Stimulated activated naive CD8-positive, alpha-beta T cell treated with anti-CD3 and anti-CD28 coated beads, Interleukin-15, Interleukin-2, amounts not matched to agents 100 U/mL and 50 U/mL, for 24 hours (primary cell): Measurements from ENCODE around the gene COL18A1.

ENCODE experiments used
- ATAC-seq: fragments of 150-1000 bp; cut with Tn5 transposase; one replicate; pipeline ENCODE4 v1.10.0; 2021
- DNase-seq: peaks from one replicate; pipeline ENCODE4 v3.0.0; 2021

Gene COL18A1

DNA sequence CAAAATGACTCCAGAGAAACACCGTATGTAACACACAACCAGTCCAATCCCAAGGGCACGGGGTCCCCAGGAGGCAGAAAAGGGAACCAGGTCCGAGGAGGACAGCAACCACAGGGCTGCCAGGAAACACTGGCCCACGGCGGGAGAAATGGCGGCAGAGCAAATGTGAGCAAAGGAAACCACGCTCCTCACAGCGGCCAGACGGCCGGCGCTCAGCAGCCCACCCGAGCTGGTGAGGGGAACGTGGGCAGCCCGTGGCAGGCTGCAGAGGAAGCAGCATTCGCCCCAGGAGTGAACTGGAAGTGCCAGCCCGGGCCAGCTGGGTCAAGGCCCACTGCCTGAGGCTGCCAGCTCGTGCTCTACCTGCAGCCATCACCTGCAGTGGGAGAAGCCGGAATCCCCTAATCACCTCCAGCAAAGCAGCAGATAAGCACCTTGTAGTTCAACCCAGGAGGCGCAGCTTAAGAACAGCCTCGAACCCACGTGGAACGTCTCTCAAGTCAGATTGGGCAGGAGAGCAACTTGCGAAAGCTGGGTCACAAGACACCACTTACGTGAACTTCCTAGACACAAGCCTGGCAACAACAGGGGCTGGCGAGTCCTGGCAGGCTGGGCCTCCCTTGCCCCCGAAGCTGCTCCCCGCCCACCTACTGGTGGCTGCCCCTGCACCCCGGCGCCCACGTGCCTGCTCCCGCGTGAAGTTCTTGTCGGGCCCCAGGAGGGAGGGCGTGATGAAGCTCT is 130.5 kb downstream of the COL18A1 start:
- DNase-seq (no peak), ATAC-seq (no peak)

DNA sequence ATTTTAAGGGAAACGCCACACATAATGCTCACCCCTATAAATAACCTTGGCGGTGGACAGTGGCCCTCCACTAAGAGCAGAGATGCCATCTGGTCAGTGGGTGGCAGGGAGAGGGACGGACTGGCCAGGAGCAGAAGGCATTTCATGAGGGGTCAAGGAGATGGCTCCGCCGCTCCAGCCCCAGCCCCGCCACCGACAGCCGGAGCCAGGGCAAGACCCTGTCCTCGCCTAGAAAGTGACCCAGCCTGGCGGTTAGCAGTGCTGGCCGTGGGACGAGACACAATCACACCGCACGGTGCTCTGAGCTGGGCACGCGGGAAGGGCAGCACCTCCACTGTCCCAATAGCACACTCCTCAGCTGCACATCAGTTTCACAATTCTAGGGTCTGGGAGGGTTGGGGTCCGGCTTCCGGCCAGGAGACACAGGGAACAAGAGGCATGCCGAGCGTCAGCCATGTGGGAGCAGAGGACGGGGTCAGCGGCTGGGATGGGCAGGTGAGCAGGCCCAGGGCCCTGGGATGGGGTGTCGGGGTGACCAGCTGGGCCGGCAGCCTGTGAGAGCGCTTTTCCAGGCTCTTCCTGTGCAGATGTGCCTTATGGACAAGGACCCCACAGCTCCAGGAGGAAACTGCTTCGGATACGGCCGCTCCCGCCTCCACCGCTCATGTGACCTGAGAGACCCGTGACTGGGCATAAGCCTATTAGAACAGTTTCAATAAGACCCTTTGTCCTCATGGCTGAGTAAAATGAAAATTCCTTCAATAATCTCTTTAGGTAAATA is 131.5 kb downstream of the COL18A1 start:
- no peak for ATAC-seq
- DNase-seq, result no peak

DNA sequence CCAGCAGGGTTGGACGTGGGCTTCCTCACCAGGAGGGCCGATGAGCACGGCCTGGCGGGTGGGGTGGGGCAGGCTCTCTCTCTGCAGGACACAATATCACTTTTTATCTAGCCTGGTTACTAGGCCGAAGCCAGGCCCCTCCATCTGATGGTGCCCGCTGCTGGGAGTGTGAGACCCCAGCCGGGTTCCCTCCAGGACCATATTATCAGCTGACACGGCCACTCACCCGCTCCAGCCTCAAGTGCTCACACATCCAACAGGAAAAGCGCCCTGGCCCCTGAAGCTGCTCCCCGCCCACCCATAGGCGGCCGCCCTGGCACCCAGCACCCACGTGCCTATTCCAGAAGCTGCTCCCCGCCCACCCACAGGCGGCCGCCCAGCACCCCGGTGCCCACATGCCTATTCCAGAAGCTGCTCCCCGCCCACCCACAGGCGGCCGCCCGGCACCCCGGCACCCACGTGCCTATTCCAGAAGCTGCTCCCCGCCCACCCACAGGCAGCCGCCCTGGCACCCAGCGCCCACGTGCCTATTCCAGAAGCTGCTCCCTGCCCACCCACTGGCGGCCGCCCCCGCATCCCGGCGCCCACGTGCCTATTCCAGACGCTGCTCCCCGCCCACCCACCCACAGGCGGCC is 132.3 kb downstream of the COL18A1 start:
- no peak for ATAC-seq
- no peak for DNase-seq

GRCh38 chr21:45537746-45538291 is 132.9 kb downstream of the COL18A1 start:
- ATAC-seq (no peak), DNase-seq (no peak)

GRCh38 chr21:45538381-45539045 is 133.5 kb downstream of the COL18A1 start:
- DNase-seq (no peak), ATAC-seq (no peak)

GRCh38 chr21:45539046-45539795 is 134.3 kb downstream of the COL18A1 start:
- ATAC-seq (no peak), DNase-seq (peak; percentile 2)

DNA sequence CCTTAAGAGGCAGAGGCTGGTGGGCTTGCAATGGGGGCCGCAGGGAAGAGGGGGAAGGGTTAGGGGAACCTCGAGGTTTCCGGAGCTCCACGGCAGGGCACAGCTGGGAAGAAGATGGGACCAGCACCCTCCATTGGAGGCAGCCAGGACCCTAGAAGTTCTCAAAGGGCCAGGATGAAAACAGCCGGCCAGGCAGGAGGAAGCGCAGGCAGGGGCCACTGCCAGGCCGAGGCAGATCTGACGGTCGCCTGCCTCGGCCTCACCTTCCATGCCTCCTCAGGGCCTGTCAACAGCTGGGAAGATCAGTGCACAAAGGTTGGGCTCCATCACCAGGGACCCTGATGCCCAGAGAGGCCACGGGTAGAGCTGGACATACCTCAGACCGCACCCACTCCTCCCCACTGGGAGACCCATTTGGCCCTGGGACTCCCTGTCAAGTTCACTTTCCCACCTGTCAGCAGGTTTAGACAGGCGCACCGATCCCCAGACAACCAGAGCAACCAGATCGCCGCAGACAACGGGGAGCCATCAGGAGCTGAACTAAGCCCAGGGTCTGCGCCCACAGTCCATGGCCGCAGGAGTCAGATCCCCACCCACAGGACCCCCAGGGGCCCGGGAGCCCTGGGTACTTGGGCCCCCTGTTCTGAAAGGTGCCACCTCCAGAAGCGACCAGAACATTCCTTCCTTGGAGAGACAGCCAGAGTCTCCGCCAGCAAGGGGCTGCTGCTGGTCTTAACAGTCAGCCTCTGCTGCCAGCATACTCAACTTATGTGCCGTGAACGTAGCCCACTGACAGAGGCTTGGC is 135.0 kb downstream of the COL18A1 start:
- ATAC-seq (no peak), DNase-seq (peak; percentile 3)

- no peak for ATAC-seq
- DNase-seq, result peak; percentile 5
These were observed 135.6 kb downstream of the COL18A1 start for GRCh38 chr21:45540601-45540970.

DNA sequence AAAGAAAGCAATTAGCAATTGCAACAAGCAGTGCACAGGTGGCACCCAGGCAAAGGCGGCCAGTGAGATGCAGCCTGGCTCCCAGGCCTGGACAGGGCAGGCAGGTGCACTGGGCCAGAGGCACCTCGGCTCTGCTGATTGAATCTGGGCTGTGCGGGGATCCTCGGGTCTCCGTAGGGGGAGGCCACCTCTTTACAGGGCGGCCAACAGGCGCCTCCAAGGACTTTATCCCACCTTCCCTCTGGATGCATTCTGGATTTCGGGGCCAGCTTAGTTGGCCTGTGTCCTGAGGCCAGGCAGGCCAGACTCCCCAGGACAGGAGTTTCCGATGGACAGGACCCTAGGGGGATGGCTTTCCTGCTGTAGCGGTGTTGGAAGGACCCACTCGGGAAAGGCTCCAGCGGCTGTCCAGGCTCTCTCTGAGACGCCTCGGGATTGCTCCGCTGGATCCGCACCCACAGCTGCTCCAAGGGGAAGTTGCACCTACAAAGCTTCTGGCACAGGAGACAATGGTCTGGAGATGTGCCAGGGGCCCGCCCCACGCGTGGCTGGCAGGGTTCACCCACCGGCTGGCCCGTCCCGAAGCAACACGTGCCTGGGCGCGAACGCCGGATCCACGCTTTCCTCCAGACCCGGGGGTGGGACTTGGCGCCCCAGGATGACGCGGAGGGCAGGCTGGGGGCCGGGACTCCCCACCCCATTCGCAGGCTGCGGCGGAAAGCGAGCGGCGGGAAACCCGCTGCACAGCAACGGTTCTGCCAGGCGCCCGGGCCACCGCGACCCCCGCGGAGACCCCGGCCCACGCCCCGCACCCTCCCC is 136.5 kb downstream of the COL18A1 start:
- peak; percentile 79 for ATAC-seq
- peak; percentile 88 for DNase-seq

DNA sequence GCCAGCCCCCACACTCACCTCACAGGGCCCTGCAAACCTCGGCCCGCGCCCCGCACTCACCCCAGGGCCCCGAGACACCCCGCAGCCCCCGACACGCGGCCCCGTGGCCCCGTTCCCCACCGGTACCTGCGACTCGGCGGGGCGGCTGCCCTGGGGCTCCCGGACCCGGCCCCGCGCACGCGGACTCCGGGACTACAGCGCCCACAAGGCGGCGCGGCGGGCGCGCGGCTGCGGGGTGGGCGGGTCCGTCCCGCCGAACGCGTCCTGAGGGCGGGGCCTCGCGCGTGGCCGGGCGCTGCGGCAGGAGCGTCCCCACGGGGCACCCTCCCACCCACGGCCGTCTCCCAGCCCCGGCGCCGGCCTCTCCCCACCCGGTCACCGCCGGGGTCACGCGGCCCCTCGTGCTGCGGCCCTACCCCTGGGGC is 137.3 kb downstream of the COL18A1 start, which contains the start of gene SLC19A1:
Gene SLC19A1, minus strand, starts transcription at position 199 of the 425 bp plus-strand sequence. CDS start 4,481 bp downstream, outside the sequence.
- ATAC-seq (peak; percentile 67), DNase-seq (peak; percentile 84)

GRCh38 chr21:45542667-45543370 is 137.9 kb downstream of the COL18A1 start:
- DNase-seq (peak; percentile 27), ATAC-seq (no peak)

DNA sequence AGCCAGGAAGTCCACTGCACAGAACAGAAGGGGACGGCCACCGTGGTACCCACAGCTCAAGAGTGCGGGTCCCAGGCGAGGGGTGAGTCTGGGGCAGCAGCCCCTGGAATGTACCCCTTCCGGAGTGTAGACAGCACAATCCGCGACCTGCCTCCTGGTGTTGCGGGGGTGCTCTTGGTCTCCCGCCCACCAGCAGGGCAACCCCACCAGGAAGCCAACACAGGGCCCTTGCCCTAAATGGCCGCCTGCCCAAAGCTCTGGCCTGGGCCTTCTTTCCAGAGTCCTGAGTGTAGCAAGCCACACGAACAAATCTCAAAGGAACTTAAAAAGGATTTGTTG is 138.4 kb downstream of the COL18A1 start:
- ATAC-seq, result no peak
- DNase-seq, result peak; percentile 9

- ATAC-seq (no peak), DNase-seq (peak; percentile 4)
These were observed 138.9 kb downstream of the COL18A1 start for GRCh38 chr21:45543710-45544448.

DNA sequence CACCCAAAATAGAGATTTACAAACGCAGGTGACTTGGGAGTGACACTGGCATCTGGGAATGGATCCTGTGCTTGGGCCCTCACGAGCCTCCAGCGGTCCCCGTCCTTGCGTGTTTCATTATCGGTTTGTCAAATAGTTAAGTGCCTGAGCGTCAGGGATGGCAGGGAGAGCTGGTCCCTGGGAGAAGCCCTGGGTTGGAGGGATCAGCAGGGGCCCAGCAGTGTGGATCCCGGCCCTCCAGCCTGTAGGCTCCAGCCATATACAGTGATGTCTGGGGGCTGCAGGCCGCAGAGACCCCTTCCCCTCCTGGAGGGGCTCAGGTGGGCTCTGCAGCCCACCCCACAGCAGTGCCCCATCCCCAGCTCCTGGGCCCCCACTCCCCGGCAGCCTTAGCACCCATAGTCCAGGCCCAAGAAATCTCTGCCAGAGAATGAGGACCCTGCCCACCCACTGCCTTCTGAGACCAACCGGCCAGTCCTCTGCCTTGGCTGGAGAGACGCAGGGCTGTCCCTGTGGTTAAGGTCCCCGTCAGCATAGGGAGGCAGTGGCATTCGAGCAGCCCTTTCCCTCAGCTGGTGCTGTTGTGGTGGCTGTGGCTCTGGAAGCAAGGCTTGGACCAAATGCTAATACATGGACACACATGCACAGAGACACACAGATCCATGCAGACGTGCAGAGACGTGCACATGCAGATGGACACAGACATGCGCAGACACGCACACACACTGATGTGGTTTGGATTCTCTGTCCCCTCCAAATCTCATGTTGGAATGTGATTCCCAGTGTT is 139.7 kb downstream of the COL18A1 start:
- no peak for ATAC-seq
- peak; percentile 2 for DNase-seq

DNA sequence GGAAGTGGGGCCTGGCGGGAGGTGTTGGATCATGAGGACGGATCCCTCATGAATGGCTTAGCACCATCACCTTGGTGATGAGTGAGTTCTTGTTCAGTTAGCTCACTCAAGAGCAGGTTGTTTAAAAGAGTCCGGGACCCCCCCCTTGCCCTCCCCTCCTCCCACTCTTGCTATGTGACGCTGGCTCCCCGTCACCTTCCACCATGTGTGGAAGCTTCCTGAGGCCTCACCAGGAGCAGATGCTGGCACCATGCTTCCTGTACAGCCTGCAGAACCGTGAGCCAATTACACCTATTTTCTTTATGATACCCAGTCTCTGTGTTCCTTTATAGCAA is 140.2 kb downstream of the COL18A1 start:
- DNase-seq, result peak; percentile 2
- no peak for ATAC-seq

GRCh38 chr21:45545691-45546531 is 140.9 kb downstream of the COL18A1 start:
- no peak for ATAC-seq
- peak; percentile 3 for DNase-seq
